ENCODE measurements around the gene CREB5. TPM values are rescaled to one million over a fixed set of nuclear protein-coding genes. Genes with fewer than 3 reads are reported as not detected.

The CREB5 gene
- total RNA-seq, 2 experiments from 2014 or later: 0.19 to 0.22 TPM

- H3K4me1 ChIP-seq (ENCODE audit: insufficient read depth, low read length): no peaks in the 10 kb centered on the region
- TF ChIP-seq CTCF (IDR thresholded peaks at IDR 0.05): no peak
- H3K9me3 Mint-ChIP-seq: no peaks in the 10 kb centered on the region
- CTCF ChIA-PET: no interaction called here
- no peaks in the 10 kb centered on the region for H3K36me3 Mint-ChIP-seq (ENCODE audit: low read depth)
- no peak overlapping the region for H3K4me3 ChIP-seq (ENCODE audit: low read length)
- H3K27me3 Mint-ChIP-seq: no peaks in the 10 kb centered on the region
- POLR2A ChIA-PET: no interaction called here
- H3K36me3 ChIP-seq (ENCODE audit: insufficient read depth, low read length): no peaks in the 10 kb centered on the region
- peaks cover 0 to 4% of the 10 kb centered on the region in 2 experiments for H3K9me3 ChIP-seq (ENCODE audit: control insufficient read depth in 1 of 2, insufficient read depth in 1 of 2, low read length in 2 of 2)
- DNase-seq (no peak), ATAC-seq (ENCODE audit: poor library complexity) (no peak)
- no peaks in the 10 kb centered on the region for H3K27me3 ChIP-seq (ENCODE audit: control insufficient read depth in 1 of 2, insufficient read depth in 2 of 2, low read length in 2 of 2)
- H3K27ac ChIP-seq (ENCODE audit: low read depth in 1 of 2, low read length in 2 of 2): no peak overlapping the region
- intact Hi-C loops (cut with DNase I, micrococcal nuclease): no loop called here
- no peak overlapping the region for H3K27ac Mint-ChIP-seq
- no peaks in the 10 kb centered on the region for H3K4me1 Mint-ChIP-seq (ENCODE audit: low read depth)
- no peak overlapping the region for H3K4me3 Mint-ChIP-seq
Observed at GRCh38 chr7:28744951-28745350, 332.6 kb downstream of the CREB5 start.

GRCh38 chr7:28745351-28745750 lies 333.0 kb downstream of the CREB5 start:
- Histone ChIP-seq H3K27me3 (ENCODE audit: control insufficient read depth in 1 of 2, insufficient read depth in 2 of 2, low read length in 2 of 2) (no peaks in the 10 kb centered on the region), H3K27ac (ENCODE audit: low read depth in 1 of 2, low read length in 2 of 2) (no peak overlapping the region), H3K36me3 (ENCODE audit: insufficient read depth, low read length) (no peaks in the 10 kb centered on the region), H3K9me3 (ENCODE audit: control insufficient read depth in 1 of 2, insufficient read depth in 1 of 2, low read length in 2 of 2) (peaks cover 0 to 4% of the 10 kb centered on the region in 2 experiments), H3K4me3 (ENCODE audit: low read length) (no peak overlapping the region), H3K4me1 (ENCODE audit: insufficient read depth, low read length) (no peaks in the 10 kb centered on the region)
- ATAC-seq (ENCODE audit: poor library complexity) (no peak), DNase-seq (no peak)
- no peak for TF ChIP-seq CTCF (IDR thresholded peaks at IDR 0.05)
- H3K4me3 Mint-ChIP-seq: no peak overlapping the region
- intact Hi-C loops (cut with DNase I, micrococcal nuclease): no loop called here
- H3K36me3 Mint-ChIP-seq (ENCODE audit: low read depth): no peaks in the 10 kb centered on the region
- H3K27me3 Mint-ChIP-seq: no peaks in the 10 kb centered on the region
- no peak overlapping the region for H3K27ac Mint-ChIP-seq
- H3K9me3 Mint-ChIP-seq: no peaks in the 10 kb centered on the region
- ChIA-PET CTCF (no interaction called here), POLR2A (no interaction called here)
- H3K4me1 Mint-ChIP-seq (ENCODE audit: low read depth): no peaks in the 10 kb centered on the region

- Mint-ChIP-seq H3K9me3 (no peaks in the 10 kb centered on the region), H3K4me3 (no peak overlapping the region), H3K36me3 (ENCODE audit: low read depth) (no peaks in the 10 kb centered on the region), H3K27ac (no peak overlapping the region), H3K27me3 (no peaks in the 10 kb centered on the region), H3K4me1 (ENCODE audit: low read depth) (no peaks in the 10 kb centered on the region)
- TF ChIP-seq CTCF (IDR thresholded peaks at IDR 0.05): no peak
- Histone ChIP-seq H3K4me3 (ENCODE audit: low read length) (no peak overlapping the region), H3K27me3 (ENCODE audit: control insufficient read depth in 1 of 2, insufficient read depth in 2 of 2, low read length in 2 of 2) (no peaks in the 10 kb centered on the region), H3K4me1 (ENCODE audit: insufficient read depth, low read length) (no peaks in the 10 kb centered on the region), H3K36me3 (ENCODE audit: insufficient read depth, low read length) (no peaks in the 10 kb centered on the region), H3K27ac (ENCODE audit: low read depth in 1 of 2, low read length in 2 of 2) (no peak overlapping the region), H3K9me3 (ENCODE audit: control insufficient read depth in 1 of 2, insufficient read depth in 1 of 2, low read length in 2 of 2) (peaks cover 0 to 4% of the 10 kb centered on the region in 2 experiments)
- intact Hi-C loops (cut with DNase I, micrococcal nuclease): no loop called here
- ATAC-seq (ENCODE audit: poor library complexity): no peak
- no peak for DNase-seq
- ChIA-PET POLR2A (no interaction called here), CTCF (no interaction called here)
Observed at GRCh38 chr7:28747404-28747803, 335.1 kb downstream of the CREB5 start.
